ENCODE data around the gene PTPRC.

PTPRC gene

DNA sequence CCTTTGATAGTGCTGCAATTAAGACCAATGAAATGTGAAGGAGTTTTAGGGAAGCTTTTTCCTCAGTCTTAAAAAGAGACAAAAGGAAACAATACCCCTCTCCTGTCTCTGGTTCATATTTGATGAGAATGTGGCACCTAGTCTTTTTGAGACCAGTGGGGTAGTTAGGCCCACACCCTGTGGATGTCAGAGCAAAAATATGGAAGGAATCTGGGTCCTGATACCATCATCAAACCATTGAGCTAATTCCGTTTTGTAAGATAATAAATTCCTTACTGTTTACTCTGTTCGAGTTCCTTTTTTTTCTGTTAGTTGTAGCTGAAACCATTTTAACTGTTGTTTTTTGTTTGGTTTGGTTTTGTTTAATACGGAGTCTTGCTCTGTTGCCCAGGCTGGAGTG lies 33.3 kb downstream of the PTPRC start:
- DNase-seq (ENCODE audit: low read depth, low spot score): no peak

DNA sequence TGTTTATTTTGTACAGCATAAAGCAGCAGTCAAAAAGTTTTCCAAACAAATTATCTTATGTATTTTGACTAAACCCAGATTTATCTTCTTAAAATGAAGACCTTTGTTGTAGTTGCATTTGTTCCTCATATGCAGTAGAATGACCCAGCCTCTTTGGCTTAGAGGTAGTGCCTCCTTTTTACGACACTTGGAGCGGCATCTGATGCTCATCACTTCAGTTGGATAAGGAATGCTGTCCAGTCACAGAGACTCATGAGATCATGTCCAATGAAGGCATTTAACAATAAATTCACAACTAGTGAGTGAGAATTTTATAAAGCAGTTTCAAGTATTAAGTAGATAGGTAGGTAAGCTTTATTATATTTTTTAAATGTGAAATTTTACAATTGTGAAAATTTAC lies 35.2 kb downstream of the PTPRC start:
- no peak for DNase-seq (ENCODE audit: low read depth, low spot score)

DNA sequence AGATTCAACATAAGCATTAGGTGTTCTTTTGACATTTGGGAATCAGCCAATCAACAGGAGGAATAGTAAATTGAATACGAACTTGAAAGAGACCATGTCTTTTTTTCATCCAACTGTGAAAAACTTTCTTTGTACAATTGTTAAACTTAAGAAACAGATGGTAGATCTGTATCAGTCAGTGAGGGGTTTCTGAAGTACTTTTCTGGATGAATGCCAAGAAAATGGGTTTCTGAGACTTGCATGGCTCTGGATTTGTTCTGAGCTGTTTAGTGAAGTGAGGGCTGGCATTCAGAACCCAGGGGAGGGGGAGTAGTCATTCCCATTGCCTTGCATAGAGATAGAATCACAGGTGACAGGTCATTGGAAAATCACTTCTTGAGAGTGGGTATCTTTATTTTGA lies 37.4 kb downstream of the PTPRC start:
- DNase-seq (ENCODE audit: low read depth, low spot score): no peak

DNA sequence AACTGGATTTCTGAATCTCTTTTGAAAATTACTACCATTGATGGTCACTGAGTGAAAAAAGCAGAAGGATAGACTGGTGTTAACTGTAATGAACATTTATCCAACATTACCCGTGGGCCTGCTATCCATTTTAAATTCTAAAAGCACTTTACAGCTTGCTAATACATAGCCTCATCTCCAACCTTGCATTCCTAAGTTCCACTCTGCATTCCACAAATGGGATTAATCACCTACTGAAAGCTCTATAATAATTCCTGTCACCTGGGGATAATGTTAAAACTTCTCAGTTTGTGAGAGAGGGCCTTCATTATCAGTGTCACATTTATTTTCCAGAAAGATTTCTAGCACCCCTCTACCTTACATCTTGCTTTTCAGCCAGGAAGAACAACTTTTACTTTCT lies 38.2 kb downstream of the PTPRC start:
- DNase-seq (ENCODE audit: low read depth, low spot score): no peak

DNA sequence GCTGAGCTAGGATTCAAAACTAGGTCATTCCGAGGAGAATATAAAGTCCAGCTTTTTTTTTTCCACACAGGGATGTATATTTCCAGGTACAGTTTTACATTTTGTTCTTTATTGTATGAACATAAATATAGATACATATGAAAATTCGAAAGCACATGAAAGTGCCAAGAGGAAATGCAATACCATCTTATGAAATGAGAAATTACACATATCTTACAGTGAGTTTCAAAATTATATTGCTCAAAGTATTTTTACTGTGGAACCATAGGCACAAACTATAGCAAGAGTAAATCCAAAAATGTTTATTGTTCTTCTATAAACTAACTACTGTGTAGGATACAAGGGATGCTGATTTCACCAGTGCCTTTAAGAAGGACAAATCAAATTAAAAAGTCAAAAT lies 39.0 kb downstream of the PTPRC start:
- no peak for DNase-seq (ENCODE audit: low read depth, low spot score)

DNA sequence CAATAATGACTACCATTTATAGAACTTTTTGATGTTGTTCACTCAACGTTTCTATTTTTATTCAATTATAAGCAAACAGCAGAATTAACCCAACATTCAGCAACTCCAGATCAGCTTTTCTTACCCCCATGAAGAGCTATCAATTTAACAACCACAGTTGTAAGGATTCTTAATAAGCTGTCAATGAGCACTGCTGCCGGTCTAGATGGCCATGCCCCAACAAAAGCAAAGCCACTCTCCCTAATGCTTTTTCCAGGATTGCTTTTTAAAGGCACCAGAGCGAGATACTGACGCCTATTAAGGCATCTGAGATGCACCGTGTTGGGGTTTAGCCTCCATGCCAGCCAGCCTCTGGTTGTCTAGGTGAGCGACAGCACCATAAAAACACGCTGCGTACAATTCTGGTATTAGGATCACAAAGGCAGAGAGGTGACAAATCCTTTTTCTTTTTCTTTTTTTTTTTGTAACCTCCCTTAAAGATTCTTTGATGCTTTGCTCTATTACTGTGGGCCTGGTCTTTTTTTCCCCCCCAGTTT lies 39.5 kb downstream of the PTPRC start:
- no peak for DNase-seq (ENCODE audit: low read depth, low spot score)

DNA sequence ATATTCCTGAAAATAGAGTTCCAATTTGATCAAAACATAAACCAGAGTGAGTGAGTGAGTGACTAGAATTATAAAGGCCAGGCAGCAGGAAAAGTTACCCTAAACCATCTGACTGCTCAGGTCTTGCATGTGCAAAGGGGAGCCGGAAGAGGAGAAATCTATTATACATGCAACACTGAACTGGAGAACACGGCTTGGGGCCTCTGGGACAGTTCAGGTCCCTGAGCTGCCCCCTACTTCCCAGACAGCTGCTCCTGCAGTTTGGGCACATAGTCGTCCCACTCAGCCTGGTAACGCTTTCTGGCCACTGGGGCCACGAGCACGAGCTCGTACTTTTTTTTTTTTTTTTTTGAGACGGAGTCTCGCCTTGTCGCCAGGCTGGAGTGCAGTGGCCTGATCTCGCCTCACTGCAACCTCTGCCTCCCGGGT lies 40.1 kb downstream of the PTPRC start:
- DNase-seq (ENCODE audit: low read depth, low spot score): no peak

DNA sequence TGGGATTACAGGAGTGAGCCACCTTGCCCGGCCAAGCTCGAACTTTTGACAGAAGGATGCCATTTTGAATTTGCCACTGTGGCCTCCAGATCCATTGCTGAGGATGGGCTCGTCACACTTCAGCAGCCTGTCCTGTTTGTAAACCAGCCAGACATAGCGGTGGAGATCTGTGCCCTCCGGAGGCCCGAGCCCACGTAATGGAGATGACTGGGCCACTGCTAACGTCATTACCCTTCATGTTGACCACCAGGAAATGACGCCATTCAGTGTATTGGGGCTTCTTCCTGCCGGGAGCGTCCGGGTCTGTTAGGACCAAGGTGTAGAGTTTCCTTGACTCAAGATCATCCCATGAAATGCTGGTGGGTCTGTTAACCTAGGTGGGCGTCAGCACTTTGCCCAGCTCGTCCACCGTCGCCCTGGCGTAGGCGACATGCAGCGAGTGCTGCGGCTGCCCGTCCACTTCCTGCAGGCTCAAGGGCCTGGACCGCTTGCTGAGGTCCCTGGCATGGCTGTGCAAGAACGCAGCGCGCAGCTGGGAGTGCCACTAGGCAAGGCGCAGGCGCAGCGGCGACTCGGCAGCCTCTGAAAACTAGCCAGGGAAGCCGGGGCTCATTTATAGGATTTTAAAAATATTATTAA lies 40.8 kb downstream of the PTPRC start:
- no peak for DNase-seq (ENCODE audit: low read depth, low spot score)

DNA sequence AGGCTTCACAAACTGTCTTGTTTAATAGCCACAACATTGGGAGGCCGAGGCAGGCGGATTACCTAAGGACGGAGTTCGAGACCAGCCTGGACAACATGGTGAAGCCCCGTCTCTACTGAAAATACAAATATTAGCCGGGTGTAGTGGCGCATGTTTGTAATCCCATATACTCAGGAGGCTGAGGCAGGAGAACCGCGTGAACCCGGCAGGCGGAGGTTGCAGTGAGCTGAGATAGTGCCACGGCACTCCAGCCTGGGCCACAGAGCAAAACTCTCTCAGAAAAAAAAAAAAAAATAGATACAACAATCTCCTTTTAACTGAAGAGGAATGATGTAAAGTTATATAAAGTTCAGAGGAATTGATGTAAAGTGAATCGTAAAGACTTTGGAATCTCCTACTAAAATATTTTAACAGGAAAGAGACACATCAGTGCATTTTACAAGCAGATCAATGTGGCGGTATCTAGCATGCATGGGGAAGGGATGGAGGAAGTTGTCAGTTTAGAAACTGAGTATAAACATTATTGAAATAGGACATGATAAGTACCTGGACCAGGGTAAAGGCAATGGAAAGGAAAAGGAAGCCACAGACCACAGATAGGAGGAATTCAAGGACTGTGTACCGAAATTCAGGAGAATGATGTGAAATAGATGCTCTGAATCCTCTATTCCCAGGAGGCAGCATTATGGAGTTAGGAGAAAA lies 41.5 kb downstream of the PTPRC start:
- no peak for DNase-seq (ENCODE audit: low read depth, low spot score)

DNA sequence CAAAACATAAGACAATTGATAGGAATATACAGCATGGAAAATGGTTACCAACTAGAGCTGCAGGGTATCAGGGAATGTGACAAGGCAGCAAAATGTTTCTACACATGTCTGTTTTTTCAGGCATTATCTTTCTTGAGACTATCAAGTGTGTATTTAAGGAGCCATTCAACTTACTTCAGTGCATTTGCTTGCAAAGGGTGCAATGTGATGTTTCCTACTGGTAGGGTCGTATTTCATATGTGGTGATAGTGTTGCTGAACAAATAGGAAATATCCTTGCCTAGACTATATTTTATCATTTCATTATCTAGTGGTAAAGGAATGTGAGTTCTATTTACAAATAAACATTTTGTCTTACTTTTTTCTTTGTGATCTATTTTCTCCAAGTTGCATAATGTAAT lies 42.4 kb downstream of the PTPRC start:
- DNase-seq (ENCODE audit: low read depth, low spot score): no peak

DNA sequence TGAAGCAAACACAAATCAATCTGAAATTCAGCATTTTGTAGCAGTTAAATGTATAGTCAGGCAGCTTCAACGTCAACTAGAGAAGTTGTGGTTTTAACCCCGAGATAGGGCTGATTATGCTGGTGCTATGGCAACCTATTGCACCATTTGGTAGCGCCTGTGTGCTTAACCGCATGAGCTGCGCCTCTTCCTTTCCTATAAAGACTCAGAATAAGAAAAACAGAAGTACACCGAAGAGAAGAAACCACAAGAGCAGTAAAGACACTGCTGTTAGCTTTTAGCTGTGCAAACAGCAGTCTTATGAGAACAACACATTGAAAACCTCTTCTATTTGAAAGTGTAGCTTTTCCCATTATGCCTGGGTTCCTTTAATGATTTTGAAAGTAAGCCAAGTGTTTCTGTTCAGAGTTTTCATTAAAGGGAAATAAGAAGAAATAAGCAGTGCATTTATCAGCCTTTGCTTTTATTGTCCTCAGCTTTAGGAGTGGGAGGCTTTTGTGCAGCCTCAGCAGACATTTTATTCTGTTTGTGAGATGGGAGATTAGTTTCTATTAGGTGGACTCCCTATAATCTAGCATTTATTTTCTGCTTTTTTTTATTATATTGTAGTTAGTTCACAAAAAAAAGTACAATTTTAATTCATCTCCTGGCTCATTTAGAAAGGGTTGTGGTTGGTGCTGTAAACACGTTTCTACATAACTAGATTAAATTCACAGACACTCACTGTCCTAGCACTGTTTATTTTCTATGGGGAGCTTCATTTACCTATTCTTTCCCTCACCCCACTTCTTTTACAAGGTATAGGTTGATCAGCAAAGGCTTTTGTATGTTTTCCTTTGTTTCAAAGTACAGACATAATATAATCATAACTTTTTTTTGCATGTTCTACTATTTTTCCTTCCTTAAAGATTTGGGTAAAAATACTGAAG lies 43.3 kb downstream of the PTPRC start:
- peak; percentile 82 for DNase-seq (ENCODE audit: low read depth, low spot score)

DNA sequence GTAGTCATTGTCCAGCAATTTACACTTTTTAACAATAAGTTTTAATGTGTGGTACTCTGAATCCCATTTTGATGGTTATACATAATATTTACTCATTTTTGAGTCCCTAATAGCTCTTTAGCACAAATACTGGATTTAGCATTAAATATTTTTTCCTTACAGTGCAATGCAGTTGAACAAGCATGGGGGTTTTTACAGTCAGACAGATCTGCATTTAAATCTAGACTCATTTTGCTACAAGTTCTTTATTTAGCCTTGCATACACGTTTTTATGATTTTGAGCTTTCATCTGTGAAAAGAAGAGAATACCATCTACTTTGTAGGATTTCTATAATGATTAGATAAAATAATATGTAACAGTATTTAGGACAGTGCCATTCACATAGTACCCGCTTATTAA lies 44.0 kb downstream of the PTPRC start:
- DNase-seq (ENCODE audit: low read depth, low spot score): no peak

DNA sequence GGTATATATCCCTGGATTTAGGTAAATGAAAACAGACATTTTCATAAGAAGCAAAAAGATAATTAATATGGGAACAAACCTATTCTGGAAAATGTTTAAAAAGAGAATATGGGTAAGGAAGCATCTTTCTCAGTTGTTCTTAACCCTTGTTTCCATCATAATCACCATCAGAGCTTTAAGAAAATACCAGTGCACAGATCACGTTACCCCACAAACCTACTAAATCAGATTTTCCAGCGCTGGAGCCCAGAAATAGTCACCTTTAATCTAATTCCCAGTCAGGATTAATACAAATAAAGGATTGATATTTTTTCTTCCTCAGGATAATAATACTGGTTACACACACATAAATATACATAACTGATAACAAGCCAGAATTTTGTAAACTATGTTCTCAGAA lies 44.6 kb downstream of the PTPRC start:
- no peak for DNase-seq (ENCODE audit: low read depth, low spot score)

DNA sequence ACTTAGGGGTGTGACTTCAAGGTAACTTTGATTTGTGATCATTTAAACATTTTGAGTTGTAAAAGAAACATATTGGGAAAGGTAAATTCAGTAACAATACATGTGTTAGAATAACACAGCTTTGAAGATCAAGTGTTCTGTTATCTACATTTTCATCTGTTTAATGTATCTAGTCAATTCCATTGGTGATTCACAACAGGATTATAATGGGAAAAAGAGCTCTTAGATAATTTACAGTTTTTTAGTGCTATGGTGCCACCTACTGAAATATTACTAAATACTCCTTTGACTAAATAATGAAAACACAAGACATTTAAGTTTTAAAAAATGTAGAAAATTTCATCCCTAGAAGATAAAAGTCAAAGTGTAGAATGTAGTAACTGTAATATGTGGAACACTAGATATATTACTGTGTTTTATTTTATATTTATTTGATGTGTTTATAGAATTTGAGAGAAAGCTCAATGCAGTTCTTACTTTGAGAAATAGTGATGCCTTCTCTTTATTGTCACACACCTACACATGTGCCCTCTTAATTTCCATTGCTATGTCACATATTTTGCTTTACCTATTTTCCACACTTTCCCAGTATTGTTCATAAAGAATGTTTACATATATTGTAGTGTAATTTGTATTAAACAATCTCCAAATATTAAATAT lies 47.4 kb downstream of the PTPRC start:
- no peak for DNase-seq (ENCODE audit: low read depth, low spot score)

DNA sequence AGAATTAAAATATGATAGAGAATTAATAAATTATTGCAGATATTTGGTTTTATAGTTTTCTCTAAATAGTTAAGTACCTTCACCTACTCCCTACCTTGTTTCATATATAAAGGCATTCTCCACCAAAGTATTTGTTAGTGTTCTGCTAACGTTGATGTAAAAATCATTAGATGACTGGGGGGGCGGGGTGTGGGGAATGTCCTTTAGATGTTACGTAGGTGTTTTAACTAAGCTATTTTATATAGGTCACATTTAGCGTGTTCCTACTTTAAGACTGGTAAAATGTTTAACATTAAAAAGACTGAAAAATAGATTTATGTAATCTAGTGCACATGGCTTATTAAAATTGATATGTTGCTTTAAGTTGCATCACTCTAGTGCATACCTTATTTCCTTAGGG lies 48.6 kb downstream of the PTPRC start:
- DNase-seq (ENCODE audit: low read depth, low spot score): no peak

DNA sequence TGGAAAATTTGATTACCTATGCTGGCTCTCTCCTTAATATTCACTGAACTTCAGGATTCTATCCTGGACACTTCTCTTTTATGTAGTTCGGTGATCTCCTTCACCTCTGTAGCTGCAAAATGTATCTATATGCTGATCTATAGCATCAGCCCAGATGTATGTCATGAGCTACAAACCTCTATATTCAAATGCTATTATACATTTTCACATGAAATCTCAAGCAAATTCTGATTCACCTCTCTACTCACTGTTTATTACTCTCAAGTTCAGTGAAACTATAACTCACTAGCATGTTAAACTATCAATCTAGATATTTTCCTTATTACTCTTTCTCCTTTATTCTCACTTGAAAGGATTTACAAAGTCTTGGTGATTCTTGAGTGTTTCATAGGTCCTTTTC lies 52.2 kb downstream of the PTPRC start:
- no peak for DNase-seq (ENCODE audit: low read depth, low spot score)

DNA sequence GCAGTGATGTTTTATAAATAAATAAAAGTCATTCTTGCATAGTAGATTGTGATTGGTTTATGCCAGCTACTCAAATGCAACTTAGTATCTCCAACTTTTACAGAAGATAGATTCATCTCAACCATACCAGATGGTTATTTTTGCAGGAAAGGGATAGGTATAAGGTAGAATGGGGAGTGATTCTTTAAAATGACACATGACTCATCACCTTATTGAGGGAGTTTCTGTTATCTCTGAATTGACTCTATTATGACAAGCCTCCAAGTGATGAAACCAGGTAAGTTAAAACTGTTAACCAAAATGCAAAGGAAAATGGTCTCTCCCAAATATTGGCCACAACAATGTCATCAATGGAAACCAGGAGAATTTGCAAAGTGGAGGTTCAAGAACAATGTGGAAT lies 54.5 kb downstream of the PTPRC start:
- no peak for DNase-seq (ENCODE audit: low read depth, low spot score)

DNA sequence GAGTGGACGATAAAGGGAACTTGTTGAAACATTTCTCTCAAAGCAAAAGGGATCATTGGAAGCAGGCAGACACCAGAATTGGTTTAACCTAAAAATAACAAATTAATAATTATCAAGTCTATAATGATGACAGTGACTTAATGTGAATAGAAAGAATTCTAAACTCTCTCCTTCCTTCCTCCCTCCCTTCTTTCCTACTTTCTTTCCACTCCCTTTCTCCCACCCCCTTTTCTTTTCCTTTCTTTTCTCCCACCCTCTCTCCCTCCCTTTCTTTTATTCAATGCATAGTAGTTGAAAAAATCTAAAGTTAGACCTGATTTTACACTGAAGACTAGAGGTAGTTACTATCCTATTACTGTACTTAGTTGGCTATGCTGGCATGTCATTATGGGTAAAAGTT lies 55.7 kb downstream of the PTPRC start:
- DNase-seq (ENCODE audit: low read depth, low spot score): no peak

DNA sequence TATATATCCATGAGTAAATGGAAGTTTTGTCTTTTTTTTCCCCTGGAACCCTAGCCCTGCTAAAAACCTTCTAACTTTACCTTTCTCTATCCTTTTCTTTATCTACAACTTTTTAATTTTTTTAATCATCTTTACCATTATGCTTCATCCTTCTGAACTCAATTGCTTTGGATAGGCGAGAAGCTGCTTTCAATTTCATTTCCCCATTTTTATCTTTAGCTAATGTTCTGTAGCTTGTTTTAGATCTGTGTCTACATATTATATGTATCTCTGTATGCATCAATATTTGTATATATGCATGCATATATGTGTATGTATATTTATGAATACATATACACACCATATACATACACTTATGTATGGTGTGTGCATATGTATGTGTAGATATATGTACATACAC lies 57.4 kb downstream of the PTPRC start:
- no peak for DNase-seq (ENCODE audit: low read depth, low spot score)

DNA sequence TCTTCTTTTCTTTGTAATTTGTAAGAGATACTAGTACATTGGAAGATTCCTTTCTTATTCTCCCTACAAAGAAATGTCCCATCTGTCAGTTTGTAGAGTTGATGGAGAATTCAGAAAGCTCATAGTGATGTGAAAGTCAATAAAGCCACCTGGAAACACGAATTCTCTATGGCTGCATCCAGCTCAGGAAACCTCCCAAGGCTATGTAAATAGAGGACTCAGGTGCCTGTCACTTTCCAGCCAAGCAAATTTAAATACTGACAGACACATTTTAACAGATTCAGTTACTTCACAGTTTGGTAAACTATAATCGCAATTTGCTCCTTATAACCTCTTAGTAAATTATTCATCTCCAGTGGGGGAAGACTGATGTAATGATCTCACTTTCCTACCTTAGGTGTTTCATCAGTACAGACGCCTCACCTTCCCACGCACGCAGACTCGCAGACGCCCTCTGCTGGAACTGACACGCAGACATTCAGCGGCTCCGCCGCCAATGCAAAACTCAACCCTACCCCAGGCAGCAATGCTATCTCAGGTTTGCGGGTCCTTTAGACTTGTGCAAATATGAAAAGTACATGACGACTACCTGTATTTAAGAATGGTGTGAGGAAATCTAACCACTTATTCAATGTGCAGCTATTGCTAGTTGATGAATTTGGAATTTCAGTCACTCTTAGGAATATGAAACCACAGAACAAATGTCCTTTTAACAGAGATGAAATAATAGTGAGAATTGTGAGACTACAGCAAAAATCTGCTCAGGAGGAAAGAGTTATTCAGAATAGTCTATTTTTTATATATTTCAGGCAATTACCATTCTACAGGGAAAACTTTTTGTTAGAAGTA lies 60.6 kb downstream of the PTPRC start:
- DNase-seq (ENCODE audit: low read depth, low spot score): no peak

DNA sequence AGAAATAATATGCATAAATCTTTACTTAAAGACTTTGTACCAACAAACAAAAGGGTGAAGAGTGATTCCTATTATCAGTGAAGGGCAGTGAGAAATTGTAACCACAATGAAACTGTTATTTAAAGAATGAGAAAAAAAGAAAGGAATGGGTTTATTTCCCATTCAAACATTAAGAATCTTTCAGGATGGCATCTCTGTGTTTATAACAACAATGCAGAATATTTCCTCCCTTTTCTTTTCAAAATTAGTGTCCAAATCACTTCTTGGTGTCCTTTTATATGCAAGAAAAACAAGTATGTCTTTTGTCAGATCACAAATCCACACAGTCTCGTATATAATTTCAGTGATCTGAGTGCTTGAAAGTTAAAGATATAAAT lies 61.2 kb downstream of the PTPRC start:
- DNase-seq (ENCODE audit: low read depth, low spot score): no peak

Data from smooth muscle cell of the brain vasculature (primary cell).